T-helper 2 cell (primary cell): ENCODE data around the gene AIRE.
"Not testable (repeated sequence)": the region's sequence is repeated elsewhere in the genome, so short reads cannot be mapped to it uniquely, and the experiment has no call there.

ENCODE experiments used
- DNase-seq, 5 experiments: peaks; one replicate each; pipeline versions ENCODE4 v3.0.0 to v3.0.0-alpha.2; 2012 to 2022

AIRE gene

DNA sequence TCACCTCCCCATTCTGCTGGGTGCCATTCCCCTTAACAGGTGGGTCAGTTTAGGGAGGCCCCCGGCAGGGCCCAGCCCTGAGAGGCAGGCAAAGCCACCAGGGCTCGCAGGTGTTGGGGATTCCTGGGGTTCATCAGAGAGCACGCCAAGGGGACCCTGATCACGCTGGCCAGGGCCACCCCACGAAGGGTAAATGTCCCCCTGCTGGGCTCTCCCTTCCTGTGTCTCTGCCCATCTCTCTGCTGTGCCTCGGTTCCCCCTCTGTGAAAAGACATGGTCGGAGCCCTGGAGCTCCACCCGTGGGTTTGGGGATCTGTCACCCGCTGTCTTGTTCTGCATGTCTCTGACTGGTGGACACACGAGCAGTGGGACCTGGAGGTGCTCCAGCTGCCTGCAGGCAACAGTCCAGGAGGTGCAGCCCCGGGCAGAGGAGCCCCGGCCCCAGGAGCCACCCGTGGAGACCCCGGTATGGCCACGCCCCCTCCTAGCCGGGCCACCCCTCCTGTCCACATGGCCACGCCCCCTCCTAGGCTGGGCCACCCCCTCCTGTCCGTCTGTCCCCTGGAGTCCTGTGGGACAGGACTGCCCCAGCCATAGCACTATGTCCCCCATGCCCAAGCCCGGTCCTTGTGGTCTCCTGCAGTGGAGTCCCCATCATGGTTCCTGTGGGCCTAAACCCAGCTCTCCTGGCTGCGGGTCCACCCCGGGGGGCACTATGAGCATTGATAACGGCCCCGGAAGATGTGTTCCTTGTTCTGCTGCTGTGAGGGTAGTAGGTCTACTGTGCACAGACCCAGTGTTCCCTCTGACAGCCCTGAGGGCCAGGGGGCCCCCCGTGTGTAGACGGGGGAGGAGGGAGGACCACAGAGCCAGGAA is 6.5 kb downstream of the AIRE start:
- DNase-seq, result no peak

DNA sequence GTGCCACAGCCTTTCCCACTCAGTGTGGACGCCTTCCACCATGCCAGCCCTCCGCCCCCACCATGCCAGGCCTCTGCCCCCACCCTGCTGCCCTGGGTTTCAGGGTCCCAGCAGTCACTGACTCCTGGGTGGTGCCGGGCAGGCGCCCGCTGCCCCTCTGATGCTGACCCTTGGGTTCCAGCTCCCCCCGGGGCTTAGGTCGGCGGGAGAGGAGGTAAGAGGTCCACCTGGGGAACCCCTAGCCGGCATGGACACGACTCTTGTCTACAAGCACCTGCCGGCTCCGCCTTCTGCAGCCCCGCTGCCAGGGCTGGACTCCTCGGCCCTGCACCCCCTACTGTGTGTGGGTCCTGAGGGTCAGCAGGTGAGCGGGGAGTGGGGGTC is 7.1 kb downstream of the AIRE start:
- no peak for DNase-seq

DNA sequence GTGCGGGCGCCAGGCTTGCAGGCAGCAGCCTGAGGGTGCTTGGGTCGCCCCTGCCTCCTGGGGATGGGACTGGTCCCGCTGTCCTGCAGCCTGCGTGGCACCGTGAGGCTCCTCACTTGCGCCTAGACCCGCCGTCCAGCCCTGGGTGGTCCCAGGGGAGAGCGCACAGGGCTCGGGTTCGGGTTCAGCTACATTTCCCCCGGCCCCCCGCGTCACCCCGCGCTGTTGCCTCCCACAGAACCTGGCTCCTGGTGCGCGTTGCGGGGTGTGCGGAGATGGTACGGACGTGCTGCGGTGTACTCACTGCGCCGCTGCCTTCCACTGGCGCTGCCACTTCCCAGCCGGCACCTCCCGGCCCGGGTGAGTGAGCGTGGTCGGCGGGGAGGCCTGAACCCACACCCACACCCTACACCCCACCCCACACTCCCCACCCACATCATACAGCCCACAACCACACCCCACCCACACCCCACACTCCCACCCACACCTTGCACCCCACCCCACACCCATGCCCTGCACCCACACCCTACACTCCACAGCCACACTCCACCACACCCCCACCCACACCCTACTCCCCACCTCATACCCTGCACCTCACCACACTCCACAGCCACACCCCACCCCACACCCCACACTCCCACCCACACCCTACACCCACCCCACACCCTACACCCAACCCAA is 8.0 kb downstream of the AIRE start:
- peak in 3 of 5 experiments; percentile 25 to 66 (median 62) for DNase-seq

DNA sequence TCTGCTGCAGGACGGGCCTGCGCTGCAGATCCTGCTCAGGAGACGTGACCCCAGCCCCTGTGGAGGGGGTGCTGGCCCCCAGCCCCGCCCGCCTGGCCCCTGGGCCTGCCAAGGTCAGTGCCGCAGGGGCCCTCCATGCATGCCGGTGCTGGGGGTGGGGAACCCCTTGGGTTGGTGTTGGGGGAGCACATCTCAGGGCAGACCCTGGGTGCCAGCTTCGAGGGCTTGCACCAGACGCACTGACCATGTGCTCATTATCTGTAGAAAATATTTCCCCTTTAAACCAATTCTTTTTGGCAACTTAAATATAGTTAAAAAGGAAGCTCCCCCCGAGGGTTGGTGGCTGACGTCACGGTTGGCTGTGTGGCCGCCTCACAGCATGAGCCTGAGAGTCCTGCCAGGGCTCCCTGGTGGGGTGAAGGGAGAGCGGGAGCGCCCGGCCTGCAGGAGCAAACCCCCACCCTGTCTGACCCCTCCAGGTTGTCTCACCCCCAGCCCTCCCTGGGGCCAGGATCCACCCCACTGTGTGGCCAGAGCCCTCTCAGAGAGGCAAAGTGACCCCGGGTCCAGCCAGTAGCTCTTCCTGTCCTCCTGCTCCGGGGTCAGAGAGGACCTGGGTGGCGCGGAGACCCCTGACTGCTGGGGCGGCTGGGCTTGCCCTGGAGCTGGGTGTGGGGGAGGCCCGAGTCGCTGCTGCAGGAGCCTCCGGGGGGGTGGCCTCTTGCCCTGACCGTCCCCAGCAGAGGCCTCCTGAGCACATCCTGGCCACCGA is 8.9 kb downstream of the AIRE start:
- no peak for DNase-seq

DNA sequence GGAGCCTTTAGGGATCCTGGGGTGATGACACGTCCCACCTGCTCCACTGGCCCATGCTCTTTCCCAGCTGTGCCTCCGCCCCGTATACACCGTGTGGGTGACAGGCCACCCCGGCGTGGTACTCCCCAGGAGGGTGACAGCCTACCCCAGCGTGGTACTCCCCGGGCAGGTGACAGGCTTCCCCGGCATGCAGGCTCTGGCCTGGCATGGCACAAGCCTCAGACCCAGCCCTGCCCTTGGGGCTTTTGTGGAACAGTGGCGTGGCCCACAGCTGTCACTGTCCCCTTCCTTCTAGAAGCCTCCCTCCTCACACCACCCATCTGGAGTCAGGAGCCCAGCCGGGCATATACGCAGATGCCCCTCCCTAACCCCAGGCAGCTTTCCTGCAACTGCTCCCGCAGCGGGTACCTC is 9.5 kb downstream of the AIRE start:
- DNase-seq, result no peak

DNA sequence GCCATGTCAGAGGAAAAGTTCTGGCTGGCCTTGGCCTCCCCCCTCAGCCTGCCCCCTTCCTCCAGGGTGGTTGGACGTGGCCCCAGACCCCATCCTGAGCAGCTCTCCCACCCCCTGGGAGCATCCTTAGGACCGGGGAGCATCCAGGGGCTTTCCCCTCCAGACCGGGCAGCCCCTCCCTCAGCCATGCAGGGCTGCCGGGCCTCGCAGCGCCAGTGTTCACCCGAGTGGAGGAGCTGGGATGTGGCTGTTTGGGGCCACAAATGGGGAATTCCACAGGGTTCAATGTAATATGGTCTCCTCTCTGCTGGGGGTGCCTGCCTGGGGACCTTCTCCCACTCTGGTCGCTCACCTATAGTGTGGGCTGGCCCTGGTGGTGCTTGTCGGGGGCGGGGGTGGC is 10.0 kb downstream of the AIRE start:
- no peak for DNase-seq

DNA sequence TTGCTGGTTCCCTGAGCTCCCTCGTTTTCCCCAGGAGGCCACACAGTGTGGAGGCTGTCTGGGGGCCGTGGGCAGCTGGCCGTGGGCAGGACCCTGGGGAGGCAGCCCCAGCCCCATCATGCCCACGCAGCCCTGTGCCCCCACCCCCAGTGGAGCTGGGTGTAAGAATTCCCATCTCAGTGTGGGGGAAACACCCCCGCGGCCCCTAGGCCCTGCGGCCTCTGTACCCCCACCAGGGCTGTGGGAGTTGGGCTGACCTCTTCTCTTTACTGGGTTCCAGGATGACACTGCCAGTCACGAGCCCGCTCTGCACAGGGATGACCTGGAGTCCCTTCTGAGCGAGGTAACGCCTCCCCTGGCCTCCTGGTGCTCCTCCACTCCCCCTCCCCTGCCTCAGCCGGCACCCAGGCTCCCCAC is 10.4 kb downstream of the AIRE start:
- DNase-seq, result no peak

DNA sequence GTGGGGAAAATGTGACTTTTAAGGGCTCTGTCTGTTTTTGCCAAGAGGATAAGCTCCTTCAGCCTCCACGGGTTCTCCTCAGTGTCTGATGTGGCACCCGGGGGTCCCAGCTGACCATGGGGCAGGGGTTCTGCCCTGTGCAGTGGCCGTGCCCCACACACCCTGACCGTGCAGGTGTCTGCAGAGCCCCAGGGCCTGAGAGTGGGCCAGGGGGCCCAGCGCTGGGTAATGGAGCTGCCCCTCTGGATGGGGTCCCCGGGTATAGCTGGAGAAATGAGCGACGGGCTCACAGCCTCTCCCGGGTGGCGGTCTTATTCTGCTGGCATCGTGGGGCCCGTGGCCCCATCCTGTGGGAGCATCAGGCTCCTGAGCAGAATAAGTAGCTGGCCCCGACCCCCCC is 11.2 kb downstream of the AIRE start:
- no peak for DNase-seq

DNA sequence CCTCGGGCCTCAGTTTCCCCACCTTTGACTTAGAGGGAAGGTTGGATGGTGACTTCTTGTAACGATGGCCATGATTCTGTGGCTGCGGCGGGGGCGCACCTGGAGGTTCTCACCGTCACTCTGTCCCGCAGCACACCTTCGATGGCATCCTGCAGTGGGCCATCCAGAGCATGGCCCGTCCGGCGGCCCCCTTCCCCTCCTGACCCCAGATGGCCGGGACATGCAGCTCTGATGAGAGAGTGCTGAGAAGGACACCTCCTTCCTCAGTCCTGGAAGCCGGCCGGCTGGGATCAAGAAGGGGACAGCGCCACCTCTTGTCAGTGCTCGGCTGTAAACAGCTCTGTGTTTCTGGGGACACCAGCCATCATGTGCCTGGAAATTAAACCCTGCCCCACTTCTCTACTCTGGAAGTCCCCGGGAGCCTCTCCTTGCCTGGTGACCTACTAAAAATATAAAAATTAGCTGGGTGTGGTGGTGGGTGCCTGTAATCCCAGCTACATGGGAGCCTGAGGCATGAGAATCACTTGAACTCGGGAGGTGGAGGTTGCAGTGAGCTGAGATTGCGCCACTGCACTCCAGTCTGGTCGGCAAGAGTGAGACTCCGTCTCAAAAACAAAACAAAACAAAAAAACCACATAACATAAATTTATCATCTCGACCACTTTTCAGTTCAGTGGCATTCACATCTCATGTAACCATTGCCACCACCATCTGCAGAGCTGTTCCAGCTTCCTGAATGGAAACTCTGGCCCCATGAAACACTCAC is 12.0 kb downstream of the AIRE start:
- DNase-seq, result peak; percentile 31 to 73 (median 58)

DNA sequence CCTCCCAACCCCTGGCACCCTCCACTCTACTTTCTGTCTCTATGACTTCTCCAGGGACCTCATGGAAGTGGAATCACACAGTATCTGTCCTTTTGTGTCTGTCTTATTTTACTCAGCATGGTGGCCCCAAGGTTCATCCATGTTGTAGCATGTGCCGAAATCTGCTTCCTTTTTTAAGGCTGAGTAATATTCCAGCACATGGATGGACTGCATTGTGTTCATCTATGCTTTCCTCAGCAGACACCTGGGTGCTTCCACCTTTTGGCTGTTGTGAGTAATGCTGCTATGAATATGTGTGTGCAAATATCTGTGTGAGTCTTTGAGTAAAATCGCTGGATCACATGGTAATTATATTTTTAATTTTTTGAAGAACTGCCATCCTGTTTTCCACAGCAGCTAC is 12.6 kb downstream of the AIRE start:
- DNase-seq, result peak in 1 of 5 experiments; percentile 67

DNA sequence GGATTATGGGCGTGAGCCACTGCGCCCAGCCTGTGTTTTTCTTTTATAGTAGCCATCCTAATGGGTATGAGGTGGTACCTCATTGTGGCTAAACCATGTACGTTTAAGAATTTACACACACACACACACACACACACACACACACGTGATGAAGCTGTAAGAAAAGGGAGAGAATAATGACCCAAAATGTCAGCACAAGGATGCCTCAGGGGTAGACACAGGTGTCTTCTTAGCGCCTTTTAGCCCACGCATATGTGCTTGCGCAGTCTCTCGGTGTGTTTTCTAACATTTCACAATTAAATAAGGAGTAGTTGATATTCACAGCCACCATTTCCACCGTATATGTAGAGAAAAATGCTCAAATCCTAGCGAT is 13.4 kb downstream of the AIRE start:
- DNase-seq, result peak in 1 of 5 experiments; percentile 72

DNA sequence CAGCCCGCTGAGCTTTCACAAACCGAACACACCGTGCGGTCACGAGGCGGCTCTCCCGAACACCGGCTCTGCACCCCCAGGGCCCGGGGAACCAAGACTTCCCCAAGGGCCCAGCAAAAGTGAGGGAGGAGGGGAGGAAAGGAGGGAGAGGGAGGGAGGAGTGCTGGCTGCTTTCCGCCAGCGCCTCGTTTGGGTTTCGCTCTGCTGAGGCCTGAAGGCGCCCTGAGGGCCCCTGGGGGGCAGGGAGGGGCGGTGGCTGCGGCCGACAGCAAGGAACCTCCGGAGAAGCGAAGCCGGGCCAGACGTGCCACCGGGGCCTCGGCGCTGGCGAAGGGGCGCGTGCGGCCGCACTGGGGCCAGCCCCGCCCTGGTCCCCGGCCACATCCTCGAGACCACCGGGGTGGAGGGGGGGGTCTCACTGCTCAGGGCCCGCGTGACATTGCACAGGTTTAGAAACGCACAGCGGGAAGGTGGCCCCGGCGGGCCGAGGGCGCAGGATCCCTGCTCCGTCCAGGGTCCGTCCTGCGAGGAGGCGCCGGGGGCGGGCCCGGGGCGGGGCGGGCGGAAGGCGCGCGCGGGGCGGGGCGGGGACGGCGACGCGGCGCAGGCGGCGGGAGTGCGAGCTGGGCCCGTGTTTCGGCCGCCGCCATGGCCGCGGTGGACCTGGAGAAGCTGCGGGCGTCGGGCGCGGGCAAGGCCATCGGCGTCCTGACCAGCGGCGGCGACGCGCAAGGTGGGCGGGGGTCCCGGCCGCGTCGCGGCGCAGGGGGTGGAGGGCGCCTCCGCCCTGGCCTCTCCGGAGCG is 14.0 kb downstream of the AIRE start, which contains the start of gene PFKL:
Gene PFKL, plus strand, starts transcription at position 596 of the 804 bp plus-strand sequence. Its CDS starts 53 bp downstream, at position 649.
- DNase-seq, result peak; percentile 35 to 80 (median 40)

DNA sequence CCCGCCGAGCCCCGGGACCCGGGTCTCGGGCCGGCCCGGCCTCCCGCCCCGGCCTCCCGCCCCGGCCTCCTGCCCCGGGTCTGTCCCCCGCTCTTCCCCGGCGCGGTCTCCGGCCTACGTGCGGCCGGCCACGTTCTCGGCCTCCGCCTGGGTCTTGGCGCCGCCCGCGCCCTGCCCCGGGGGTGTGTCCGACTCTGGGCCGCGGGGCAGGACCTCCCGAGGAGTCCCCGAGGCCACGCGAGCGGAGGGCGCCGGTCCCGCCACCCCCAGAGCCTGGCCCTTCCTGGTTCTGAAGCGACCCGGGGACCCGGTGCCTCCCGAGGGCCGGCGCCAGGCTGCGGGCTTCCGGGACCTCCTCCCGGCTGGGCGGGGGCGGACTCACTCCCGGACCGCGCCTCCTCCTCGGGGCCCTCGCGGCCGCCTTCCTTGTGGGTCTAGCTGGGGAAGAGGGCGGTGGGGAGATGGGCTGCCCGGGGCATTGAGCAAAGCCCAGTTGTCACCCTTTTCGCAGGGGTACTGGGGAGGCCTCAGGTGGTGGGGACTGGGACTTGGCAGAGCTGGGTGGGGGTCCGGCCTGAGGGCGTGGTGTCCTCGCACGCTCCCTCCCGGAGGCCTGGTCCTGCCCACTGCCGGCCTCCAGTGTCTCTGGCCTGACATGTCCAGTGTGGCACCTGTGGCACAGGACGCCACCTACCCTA is 14.7 kb downstream of the AIRE start:
- DNase-seq, result peak; percentile 36 to 61 (median 42)

DNA sequence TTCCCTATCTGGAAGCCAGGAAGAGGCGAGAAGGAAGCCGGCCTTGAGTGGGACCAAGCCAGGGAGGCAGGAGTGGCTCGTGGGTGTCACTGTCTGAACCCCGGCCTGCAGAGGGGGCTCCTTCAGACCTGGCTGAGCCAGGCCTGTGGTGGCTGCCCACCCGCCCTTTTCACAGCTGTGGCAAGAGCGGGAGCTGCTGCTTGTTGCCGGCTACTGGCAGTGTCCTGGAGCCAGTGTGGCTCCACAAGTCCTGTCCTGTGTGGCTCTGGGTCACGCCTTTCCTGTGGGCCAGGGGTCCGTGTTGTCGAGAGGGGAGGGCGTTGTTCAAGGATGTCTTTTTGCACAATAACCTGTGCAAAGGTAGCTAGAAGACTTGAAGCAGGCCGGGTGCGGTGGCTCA is 15.5 kb downstream of the AIRE start:
- DNase-seq, result no peak

DNA sequence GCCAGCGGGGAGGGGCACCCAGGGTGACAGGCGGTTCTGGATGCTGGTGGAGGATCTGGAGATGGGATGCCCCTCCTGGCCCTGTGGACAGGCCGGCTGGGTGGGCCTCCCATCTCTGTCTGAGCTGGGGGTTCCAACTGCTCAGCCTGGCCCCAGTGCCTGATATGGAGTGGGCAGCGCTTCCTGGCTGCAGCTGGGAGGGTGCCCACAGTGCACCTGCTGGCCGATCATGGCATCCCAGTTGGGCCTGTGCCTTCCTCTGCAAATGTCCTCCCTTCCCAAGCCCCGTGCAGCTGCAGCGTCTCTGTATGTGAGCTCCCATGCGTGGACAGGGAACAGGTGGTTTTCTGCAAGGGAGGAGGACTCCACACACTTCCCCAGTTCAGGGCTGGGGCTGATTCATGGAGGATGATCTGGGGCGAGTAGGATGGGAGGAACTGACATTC is 16.3 kb downstream of the AIRE start:
- DNase-seq, result no peak

DNA sequence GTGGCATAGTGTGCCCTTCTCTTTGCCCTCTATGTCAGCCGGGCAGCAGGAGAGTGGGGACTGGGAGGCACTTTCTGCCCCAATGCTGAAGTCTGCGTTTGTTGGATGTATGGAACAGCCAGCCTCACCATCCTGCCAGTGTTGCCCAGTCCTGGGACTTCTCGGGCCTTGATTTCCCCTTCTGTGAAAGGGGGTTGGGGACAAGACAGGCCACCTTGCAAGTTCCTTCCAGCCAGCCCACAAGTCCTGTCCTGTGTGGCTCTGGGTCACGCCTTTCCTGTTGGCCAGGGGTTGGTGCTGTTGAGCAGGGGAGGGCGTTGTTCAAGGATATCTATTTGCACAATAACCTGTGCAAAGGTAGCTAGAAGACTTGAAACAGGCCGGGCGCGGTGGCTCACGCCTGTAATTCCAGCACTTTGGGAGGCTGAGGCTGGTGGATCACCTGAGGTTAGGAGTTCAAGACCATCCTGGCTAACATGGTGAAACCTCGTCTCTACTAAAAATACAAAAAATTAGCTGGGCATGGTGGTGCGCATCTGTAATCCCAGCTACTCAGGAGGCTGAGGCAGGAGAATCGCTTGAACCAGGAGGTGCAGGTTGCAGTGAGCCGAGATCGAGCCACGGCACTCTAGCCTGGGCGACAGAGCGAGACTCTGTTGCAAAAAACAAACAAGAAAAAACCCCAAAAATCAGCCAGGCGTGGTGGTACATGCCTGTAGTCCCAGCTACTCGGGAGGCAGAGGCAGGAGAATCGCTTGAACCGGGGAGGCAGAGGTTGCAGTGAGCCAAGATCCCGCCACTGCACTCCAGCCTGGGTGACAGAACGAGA is 17.1 kb downstream of the AIRE start:
- DNase-seq, result not testable (repeated sequence)

DNA sequence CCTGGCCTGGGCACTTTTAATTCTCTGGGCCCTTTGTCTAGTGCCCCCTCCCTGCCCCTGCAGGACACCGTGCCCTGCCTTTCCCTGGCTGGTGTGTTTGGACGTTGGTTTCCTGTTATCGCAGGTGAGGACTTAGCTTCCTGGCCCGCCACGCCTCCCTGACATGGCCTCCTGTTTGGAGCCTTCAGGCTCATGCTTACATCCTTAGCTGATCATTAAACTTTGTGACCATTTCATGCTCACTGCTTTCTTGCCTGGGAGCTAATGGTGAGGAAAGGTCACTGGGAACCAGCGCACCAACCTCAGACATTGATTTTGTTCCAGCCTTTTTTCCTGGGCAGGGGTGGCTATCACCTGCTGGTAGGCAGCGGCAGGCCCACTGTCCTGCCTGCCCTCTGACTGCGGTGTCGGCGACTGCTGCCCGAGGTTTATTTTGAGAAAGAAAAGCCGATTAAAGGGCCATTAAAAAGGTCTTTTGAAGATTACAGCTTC is 17.9 kb downstream of the AIRE start:
- no peak for DNase-seq

DNA sequence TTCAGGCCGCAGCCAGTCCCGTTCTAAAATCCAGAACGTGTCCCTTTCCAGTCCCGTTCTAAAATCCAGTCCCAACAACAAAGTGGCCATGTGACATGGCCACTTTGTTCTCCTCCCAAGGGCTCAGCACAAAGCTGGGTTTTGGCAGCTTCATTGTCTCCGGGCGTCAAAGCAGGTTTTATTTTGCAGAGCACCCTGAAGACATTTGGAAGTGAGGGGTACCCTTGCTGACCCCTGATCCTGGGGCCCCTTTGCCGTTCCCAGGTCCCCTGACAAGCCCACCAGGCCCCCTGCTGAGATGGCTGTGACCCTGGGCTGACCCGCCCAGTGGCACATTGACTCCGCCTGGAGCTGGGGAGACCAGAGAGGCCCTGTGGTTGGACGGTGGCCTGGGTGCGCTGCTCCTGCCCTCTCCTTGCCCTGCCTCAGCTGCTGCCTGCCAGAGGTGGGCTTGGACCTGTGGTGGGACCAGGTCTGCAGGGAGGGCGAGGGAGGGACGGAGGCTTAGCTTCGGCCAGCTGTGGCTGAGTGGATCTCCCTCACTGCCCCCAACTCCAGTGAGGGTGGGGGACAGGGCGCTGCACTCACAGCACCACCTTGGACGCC is 18.4 kb downstream of the AIRE start:
- DNase-seq, result no peak

DNA sequence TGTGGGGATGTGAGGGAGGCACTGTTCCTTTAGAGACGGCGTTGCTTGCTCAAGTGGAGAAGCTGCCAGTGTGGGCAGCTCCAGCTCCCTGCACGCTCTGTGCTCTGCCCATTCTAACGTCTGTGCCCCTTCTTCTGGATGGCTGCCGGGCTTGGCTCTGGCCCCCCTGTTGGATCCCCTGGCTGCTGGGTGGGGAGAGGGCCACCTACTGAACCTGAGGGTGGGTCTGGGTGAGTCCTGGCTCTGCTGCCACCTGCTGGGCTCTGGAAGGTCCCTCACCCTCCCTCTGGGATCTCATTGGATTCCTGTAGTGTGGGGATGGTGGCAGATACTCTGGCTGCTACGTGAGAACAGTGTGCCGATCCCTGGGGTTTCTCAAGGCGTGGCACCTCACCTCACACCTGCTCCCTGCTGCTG is 19.2 kb downstream of the AIRE start:
- DNase-seq, result peak in 4 of 5 experiments; percentile 10 to 49 (median 24)
